ENCODE results near the gene CCDC158. TPM values are rescaled to one million over a fixed set of nuclear protein-coding genes. Genes with fewer than 3 reads are reported as not detected.

CCDC158 gene
- total RNA-seq, 3 donors from 2014 or later (not counting 1 experiment from before 2014, with no cell fraction given): not detected

DNA sequence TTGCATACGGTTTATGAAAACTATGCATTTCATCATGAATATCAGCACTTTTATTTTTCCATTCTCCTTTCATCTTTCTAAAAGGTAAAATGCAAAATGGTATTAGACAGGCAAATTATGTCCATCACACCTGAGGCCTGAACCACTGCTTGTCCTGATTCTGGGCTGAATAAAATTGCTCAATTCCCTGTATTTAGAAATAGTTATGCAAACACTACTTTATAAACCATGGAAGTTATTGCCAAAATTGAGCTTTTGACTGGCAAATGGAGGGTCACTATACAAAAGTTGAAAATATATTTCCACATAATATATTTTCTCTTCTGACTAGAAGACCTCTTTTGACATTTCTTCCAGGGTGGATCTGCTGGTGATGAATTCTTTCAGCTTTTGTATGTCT is 148.4 kb downstream of the CCDC158 start:
- no peak overlapping the region for H3K4me3 ChIP-seq (ENCODE audit: low read length)
- no peak overlapping the region for H3K4me3 Mint-ChIP-seq
- peaks cover 56 to 59% of the 10 kb centered on the region in 2 donors for H3K27me3 Mint-ChIP-seq (ENCODE audit: low read depth in 2 of 2)
- no peak for DNase-seq
- H3K36me3 ChIP-seq (ENCODE audit: control insufficient read depth, insufficient read depth, low read length): no peaks in the 10 kb centered on the region
- peaks cover 12% of the 10 kb centered on the region for H3K4me1 ChIP-seq (ENCODE audit: control insufficient read depth, insufficient read depth, low read length)
- no peak overlapping the region for H3K27ac ChIP-seq (ENCODE audit: low read length)
- H3K27ac Mint-ChIP-seq: no peak overlapping the region
- H3K4me1 Mint-ChIP-seq: peaks cover 18 to 24% of the 10 kb centered on the region in 2 donors
- TF ChIP-seq, protein P1, sequence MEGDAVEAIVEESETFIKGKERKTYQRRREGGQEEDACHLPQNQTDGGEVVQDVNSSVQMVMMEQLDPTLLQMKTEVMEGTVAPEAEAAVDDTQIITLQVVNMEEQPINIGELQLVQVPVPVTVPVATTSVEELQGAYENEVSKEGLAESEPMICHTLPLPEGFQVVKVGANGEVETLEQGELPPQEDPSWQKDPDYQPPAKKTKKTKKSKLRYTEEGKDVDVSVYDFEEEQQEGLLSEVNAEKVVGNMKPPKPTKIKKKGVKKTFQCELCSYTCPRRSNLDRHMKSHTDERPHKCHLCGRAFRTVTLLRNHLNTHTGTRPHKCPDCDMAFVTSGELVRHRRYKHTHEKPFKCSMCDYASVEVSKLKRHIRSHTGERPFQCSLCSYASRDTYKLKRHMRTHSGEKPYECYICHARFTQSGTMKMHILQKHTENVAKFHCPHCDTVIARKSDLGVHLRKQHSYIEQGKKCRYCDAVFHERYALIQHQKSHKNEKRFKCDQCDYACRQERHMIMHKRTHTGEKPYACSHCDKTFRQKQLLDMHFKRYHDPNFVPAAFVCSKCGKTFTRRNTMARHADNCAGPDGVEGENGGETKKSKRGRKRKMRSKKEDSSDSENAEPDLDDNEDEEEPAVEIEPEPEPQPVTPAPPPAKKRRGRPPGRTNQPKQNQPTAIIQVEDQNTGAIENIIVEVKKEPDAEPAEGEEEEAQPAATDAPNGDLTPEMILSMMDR (IDR thresholded peaks at IDR 0.05): no peak
- no peaks in the 10 kb centered on the region for H3K9me3 Mint-ChIP-seq
- intact Hi-C loops (cut with micrococcal nuclease): no loop called here
- H3K27me3 ChIP-seq (ENCODE audit: control insufficient read depth, insufficient read depth, low read length): peaks cover 7% of the 10 kb centered on the region
- ATAC-seq: no peak
- whole genome bisulfite sequencing (ENCODE audit: insufficient coverage): 0% methylated on average over 1 of the region's 1 CpG
- H3K36me3 Mint-ChIP-seq: no peaks in the 10 kb centered on the region
- no peaks in the 10 kb centered on the region for H3K9me3 ChIP-seq (ENCODE audit: control insufficient read depth, insufficient read depth, low read length)

DNA sequence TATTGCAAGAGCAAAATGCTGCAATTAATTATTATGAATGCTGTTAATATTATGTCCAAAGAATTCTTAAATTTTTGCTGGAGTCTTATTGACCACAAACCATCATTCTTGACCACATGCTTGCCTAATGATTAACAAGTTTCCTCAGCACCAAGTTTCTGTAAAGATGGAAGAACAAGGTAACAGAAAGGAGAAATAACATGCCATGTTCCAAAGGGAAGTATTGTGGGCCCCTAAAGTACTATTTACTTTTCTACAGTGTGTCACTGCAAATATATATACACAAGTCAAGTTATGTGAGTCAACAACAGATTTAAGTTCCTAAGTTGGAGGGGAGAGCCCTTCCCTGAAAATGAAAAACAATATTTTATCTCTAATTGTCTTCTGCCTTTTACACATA is 148.9 kb downstream of the CCDC158 start:
- TF ChIP-seq, protein P1 (IDR thresholded peaks at IDR 0.05): no peak
- Histone ChIP-seq H3K4me3 (ENCODE audit: low read length) (no peak overlapping the region), H3K27me3 (ENCODE audit: control insufficient read depth, insufficient read depth, low read length) (peaks cover 6% of the 10 kb centered on the region), H3K4me1 (ENCODE audit: control insufficient read depth, insufficient read depth, low read length) (peaks cover 9% of the 10 kb centered on the region), H3K9me3 (ENCODE audit: control insufficient read depth, insufficient read depth, low read length) (no peaks in the 10 kb centered on the region), H3K27ac (ENCODE audit: low read length) (no peak overlapping the region), H3K36me3 (ENCODE audit: control insufficient read depth, insufficient read depth, low read length) (no peaks in the 10 kb centered on the region)
- H3K27me3 Mint-ChIP-seq (ENCODE audit: low read depth in 2 of 2): peaks cover 50 to 56% of the 10 kb centered on the region in 2 donors
- no peaks in the 10 kb centered on the region for H3K9me3 Mint-ChIP-seq
- intact Hi-C loops (cut with micrococcal nuclease): no loop called here
- H3K36me3 Mint-ChIP-seq: no peaks in the 10 kb centered on the region
- H3K27ac Mint-ChIP-seq: no peak overlapping the region
- H3K4me1 Mint-ChIP-seq: peaks cover 13 to 21% of the 10 kb centered on the region in 2 donors
- ATAC-seq (no peak), DNase-seq (no peak)
- no peak overlapping the region for H3K4me3 Mint-ChIP-seq

DNA sequence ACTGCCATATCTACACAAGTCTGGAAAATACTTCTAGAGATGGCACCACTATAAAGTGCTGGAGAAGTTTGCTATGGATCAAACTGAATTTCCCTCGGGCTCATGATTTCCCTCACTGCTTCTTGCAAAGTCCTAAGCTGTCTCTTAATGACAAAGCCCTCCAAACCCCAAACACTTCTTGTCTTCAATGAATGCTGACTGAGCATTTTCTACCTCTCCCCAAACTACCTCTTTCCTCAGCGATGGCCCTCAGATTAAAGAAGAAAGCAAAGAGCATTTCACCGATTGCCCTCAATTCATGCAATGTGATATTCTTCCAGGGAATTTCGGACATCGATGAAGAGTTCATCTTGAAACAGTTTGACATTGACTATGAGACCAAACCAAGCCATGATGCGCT is 149.7 kb downstream of the CCDC158 start:
- no peak for ATAC-seq
- DNase-seq: no peak
- intact Hi-C loops (cut with micrococcal nuclease): no loop called here
- TF ChIP-seq, protein P1 (IDR thresholded peaks at IDR 0.05): no peak
- Mint-ChIP-seq H3K4me3 (no peak overlapping the region), H3K4me1 (peaks cover 5 to 13% of the 10 kb centered on the region in 2 donors), H3K36me3 (no peaks in the 10 kb centered on the region), H3K9me3 (no peaks in the 10 kb centered on the region), H3K27ac (no peak overlapping the region), H3K27me3 (ENCODE audit: low read depth in 2 of 2) (peaks cover 43 to 49% of the 10 kb centered on the region in 2 donors)
- H3K4me1 ChIP-seq (ENCODE audit: control insufficient read depth, insufficient read depth, low read length): peaks cover under 1% of the 10 kb centered on the region
- no peaks in the 10 kb centered on the region for H3K36me3 ChIP-seq (ENCODE audit: control insufficient read depth, insufficient read depth, low read length)
- WGBS (ENCODE audit: insufficient coverage): 89% methylated on average over 6 of the region's 6 CpGs
- no peaks in the 10 kb centered on the region for H3K9me3 ChIP-seq (ENCODE audit: control insufficient read depth, insufficient read depth, low read length)
- H3K27me3 ChIP-seq (ENCODE audit: control insufficient read depth, insufficient read depth, low read length): peaks cover 6% of the 10 kb centered on the region
- H3K4me3 ChIP-seq (ENCODE audit: low read length): no peak overlapping the region
- no peak overlapping the region for H3K27ac ChIP-seq (ENCODE audit: low read length)

All from natural killer cell (primary cell).